Peyer's patch (tissue), 4 donors: Measurements from ENCODE around the gene CMTM6. TPM values are rescaled to one million over a fixed set of nuclear protein-coding genes. Genes with fewer than 3 reads are reported as not detected.

ENCODE experiments used
- DNase-seq, 3 donors: peaks; one replicate each; pipeline ENCODE4 v3.0.0-alpha.2; 2017 to 2019
- H3K27ac ChIP-seq, 4 donors: fragments of 200-600 bp; sonication (generic); one replicate each; pipeline ENCODE4 v1.5.1; 2016 to 2019
- H3K27me3 ChIP-seq, 2 donors: fragments of 200-600 bp; sonication (generic); one replicate each; pipeline ENCODE4 v1.5.1; 2019
- H3K36me3 ChIP-seq, 3 donors: fragments of 200-600 bp; sonication (generic); one replicate each; pipeline ENCODE4 v1.5.1; 2016 to 2019
- H3K4me1 ChIP-seq, 4 donors: fragments of 200-600 bp; sonication (generic); one replicate each; pipeline ENCODE4 v1.5.1; 2016 to 2019
- H3K4me3 ChIP-seq, 4 donors: fragments of 200-600 bp; sonication (generic); 1 replicate in 3 of 4; 2 replicates in 1 of 4; pipeline ENCODE4 v1.5.1; 2016 to 2019; ENCODE audit warnings: mild to moderate bottlenecking in 1 of 4
- H3K9me3 ChIP-seq, 4 donors: fragments of 200-600 bp; sonication (generic); one replicate each; pipeline ENCODE4 v1.5.1; 2016 to 2019; ENCODE audit warnings: mild to moderate bottlenecking in 1 of 4
- CTCF ChIP-seq, 6 experiments: fragments of 450-650 bp in 4 of 6; fragments of 200-600 bp in 2 of 6; sonication (generic) in 1 of 6; IDR thresholded peaks; one replicate each; pipeline ENCODE4 v1.5.1; 2017 to 2019; ENCODE audit warnings: antibody characterized with exemption in 6 of 6, mild to moderate bottlenecking in 3 of 6, moderate library complexity in 1 of 6
- POLR2A ChIP-seq, 2 donors: fragments of 450-650 bp; IDR thresholded peaks; one replicate each; pipeline ENCODE4 v1.5.1; 2017; ENCODE audit warnings: antibody characterized with exemption in 2 of 2, mild to moderate bottlenecking in 2 of 2, moderate library complexity in 2 of 2
- total RNA-seq, 4 donors: library from RNA; depleted of rRNA; stranded (reverse); fragments of >200 nt; gene quantifications; one replicate each; pipeline ENCODE4 v1.1.0, GENCODE V29; 2016

The CMTM6 gene
- total RNA-seq, 4 donors from 2014 or later: 14.9 to 32.8 (median 26.8) TPM

DNA sequence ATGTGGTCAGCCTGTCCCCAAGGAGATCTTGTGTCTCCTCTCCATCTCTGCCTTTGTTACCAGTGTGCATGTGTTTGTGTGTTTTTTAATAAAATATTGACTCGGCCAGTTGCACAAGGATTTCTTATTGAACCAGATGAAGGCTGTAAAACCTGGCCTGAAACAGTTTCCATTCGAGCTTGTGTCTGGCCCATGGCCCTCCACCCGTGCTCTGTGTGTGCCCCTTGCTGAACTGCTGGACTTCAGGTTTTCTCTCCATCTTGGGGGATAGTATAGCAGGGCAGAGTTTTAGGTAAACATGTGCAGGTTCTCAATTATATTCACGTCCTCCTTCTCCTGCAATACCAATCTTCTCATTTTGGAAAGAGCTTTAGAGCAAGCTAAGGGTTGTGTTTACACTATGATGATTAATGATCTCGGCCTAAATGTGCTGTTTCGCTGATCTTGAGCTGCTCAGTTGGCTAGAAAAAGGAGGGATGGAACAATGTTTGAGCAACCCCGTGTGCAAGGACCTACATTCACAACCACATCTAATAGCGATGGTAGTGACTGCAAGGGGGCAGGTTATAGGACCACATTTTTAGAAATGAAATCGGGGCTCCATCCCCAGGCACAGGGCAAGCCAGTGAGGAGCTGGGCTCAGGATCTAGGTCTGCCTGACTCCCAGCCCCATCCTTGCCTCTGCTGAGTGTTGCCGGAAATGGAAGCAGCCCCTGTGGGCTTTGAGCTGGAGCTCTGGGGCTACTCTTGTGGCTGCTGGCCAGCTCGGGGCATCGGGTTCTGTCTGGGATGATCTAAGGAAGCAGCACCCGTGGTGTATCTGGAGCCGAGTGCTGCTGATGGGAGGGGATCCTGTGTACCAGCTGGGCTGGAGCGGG is 47.7 kb downstream of the CMTM6 start:
- H3K36me3 ChIP-seq: no peaks in the 10 kb centered on the region
- H3K4me1 ChIP-seq: peaks cover 0 to 48% (median 15%) of the 10 kb centered on the region in 4 donors
- TF ChIP-seq CTCF (IDR thresholded peaks at IDR 0.05): no peak
- no peak for TF ChIP-seq POLR2A (IDR thresholded peaks at IDR 0.05)
- H3K27me3 ChIP-seq: no peaks in the 10 kb centered on the region
- DNase-seq: no peak
- H3K9me3 ChIP-seq: no peaks in the 10 kb centered on the region
- no peak overlapping the region for H3K4me3 ChIP-seq
- H3K27ac ChIP-seq: peak overlapping the region in 2 of 4 donors; percentile 54 to 83

DNA sequence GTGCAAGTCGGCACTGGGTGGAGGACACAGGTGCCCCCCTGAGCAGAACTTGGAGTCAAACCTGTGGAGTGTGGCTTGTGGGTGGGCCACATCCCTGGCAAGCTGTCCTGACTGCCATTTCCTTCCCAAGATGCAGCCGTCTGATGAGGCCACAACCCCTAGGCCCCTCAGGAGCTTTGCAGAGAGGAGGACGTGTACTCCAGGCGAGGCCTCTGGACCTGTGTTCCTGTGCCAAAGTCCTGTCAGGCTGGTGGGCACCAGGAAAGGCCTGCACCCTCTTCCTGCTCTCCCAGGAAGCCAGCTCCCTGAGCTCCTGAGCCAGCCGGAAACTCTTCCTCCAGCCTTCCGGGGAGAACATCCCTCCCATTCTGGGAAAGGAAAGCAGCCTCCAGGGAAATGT is 48.5 kb downstream of the CMTM6 start:
- peak in 1 of 3 donors; percentile 41 for DNase-seq
- no peaks in the 10 kb centered on the region for H3K9me3 ChIP-seq
- peak overlapping the region in 1 of 4 donors; percentile 83 for H3K27ac ChIP-seq

GRCh38 chr3:32453346-32453745 is 49.3 kb downstream of the CMTM6 start:
- Histone ChIP-seq H3K4me1 (peaks cover 0 to 31% (median 7%) of the 10 kb centered on the region in 4 donors), H3K4me3 (no peak overlapping the region), H3K36me3 (no peaks in the 10 kb centered on the region), H3K27ac (no peak overlapping the region), H3K27me3 (no peaks in the 10 kb centered on the region), H3K9me3 (no peaks in the 10 kb centered on the region)
- DNase-seq: peak in 1 of 3 donors; percentile 3
- no peak for TF ChIP-seq POLR2A (IDR thresholded peaks at IDR 0.05)
- TF ChIP-seq CTCF (IDR thresholded peaks at IDR 0.05): no peak

More for the DNA sequence above, 48.5 kb downstream of the CMTM6 start:
- no peaks in the 10 kb centered on the region for H3K27me3 ChIP-seq
- no peaks in the 10 kb centered on the region for H3K36me3 ChIP-seq
- TF ChIP-seq CTCF (IDR thresholded peaks at IDR 0.05): no peak
- no peak for TF ChIP-seq POLR2A (IDR thresholded peaks at IDR 0.05)
- no peak overlapping the region for H3K4me3 ChIP-seq
- H3K4me1 ChIP-seq: peaks cover 0 to 39% (median 11%) of the 10 kb centered on the region in 4 donors

DNA sequence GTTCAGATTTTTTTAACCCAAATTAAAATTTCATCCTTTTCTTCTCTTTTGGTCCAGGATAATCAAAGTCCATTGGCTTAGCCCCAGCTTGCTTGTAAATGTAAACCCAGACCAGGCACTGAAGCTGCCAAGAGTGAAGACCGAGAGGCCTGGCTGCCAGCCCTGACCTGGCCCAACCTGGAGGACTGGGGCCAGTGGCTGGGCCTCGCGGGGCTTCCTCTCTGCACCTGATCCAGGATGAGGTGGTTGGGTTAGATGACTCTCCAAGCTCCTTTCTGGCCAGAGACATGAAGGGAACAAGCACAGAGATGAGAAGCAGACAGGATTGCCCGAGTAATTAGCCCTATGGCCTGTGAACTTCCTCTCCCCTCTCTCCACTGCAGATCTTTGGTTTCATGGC is 50.6 kb downstream of the CMTM6 start:
- Histone ChIP-seq H3K4me3 (no peak overlapping the region), H3K27ac (peak overlapping the region in 1 of 4 donors; percentile 11), H3K9me3 (no peaks in the 10 kb centered on the region), H3K4me1 (peaks cover 0 to 26% (median 4%) of the 10 kb centered on the region in 4 donors), H3K27me3 (no peaks in the 10 kb centered on the region), H3K36me3 (no peaks in the 10 kb centered on the region)
- no peak for DNase-seq
- TF ChIP-seq POLR2A (IDR thresholded peaks at IDR 0.05): no peak
- TF ChIP-seq CTCF (IDR thresholded peaks at IDR 0.05): no peak

GRCh38 chr3:32450992-32451659 is 51.5 kb downstream of the CMTM6 start:
- no peaks in the 10 kb centered on the region for H3K9me3 ChIP-seq
- H3K4me1 ChIP-seq: peaks cover 0 to 21% (median 2%) of the 10 kb centered on the region in 4 donors
- no peak for TF ChIP-seq POLR2A (IDR thresholded peaks at IDR 0.05)
- no peak for TF ChIP-seq CTCF (IDR thresholded peaks at IDR 0.05)
- H3K36me3 ChIP-seq: no peaks in the 10 kb centered on the region
- peak overlapping the region in 1 of 4 donors; percentile 48 for H3K27ac ChIP-seq
- DNase-seq: peak in 2 of 3 donors; percentile 20 to 47
- H3K4me3 ChIP-seq: no peak overlapping the region
- no peaks in the 10 kb centered on the region for H3K27me3 ChIP-seq
